WTC11 (cell line): ENCODE measurements around the gene GRK2. TPM values are rescaled to one million over a fixed set of nuclear protein-coding genes. Genes with fewer than 3 reads are reported as not detected.

ENCODE experiments used
- ATAC-seq: fragments of 200-7000 bp; cut with Tn5 transposase; 2 replicates; pipeline ENCODE4 v1.10.0; 2021; ENCODE audit warnings: mild to moderate bottlenecking, moderate library complexity
- CTCF ChIA-PET: fragments of 300-600 bp; sonication (Branson Sonifier 250); formaldehyde crosslinking; loops from one replicate; lab custom pipeline; 2021; ENCODE audit warnings: antibody characterized with exemption; lab: Charles Lee
- POLR2A ChIA-PET: fragments of 350-600 bp; sonication (Branson Sonifier 250); formaldehyde crosslinking; loops from one replicate; lab custom pipeline; 2021; ENCODE audit warnings: antibody characterized with exemption; lab: Charles Lee
- DNase-seq: peaks from one replicate; pipeline ENCODE4 v3.0.0; 2021; ENCODE audit warnings: low spot score
- H3K27ac Mint-ChIP-seq: 2 replicates; pipeline ENCODE4 v1.8.0; 2021; ENCODE audit warnings: mixed read lengths
- H3K27me3 Mint-ChIP-seq: 2 replicates; pipeline ENCODE4 v1.8.0; 2021; ENCODE audit warnings: low read depth, mild to moderate bottlenecking, moderate library complexity, mixed read lengths
- H3K36me3 Mint-ChIP-seq: 2 replicates; pipeline ENCODE4 v1.8.0; 2021; ENCODE audit warnings: mixed read lengths
- H3K4me1 Mint-ChIP-seq: 2 replicates; pipeline ENCODE4 v1.8.0; 2022; ENCODE audit warnings: mixed read lengths
- H3K4me3 Mint-ChIP-seq: 2 replicates; pipeline ENCODE4 v1.8.0; 2021; ENCODE audit warnings: mild to moderate bottlenecking, moderate library complexity, mixed read lengths
- H3K9me3 Mint-ChIP-seq: 2 replicates; pipeline ENCODE4 v1.8.0; 2021; ENCODE audit warnings: mixed read lengths
- ATF1 ChIP-seq: sonication (generic); formaldehyde crosslinking; IDR thresholded peaks from 2 replicates; pipeline ENCODE4 v1.8.1; 2023; ENCODE audit warnings: mild to moderate bottlenecking, moderate library complexity, missing genetic modification reagents
- CDX4 ChIP-seq: fragments of 250-450 bp; sonication (Bioruptor Pico); IDR thresholded peaks from 2 replicates; pipeline ENCODE4 v1.9.0; 2021; ENCODE audit warnings: moderate library complexity, mild to moderate bottlenecking, inconsistent platforms, borderline replicate concordance
- E2F5 ChIP-seq: sonication (generic); formaldehyde crosslinking; IDR thresholded peaks from 2 replicates; pipeline ENCODE4 v1.8.1; 2022; ENCODE audit warnings: mild to moderate bottlenecking, moderate library complexity, missing genetic modification reagents
- ERG ChIP-seq: fragments of 250-450 bp; sonication (Bioruptor Pico); IDR thresholded peaks from 2 replicates; pipeline ENCODE4 v1.8.0; 2021; ENCODE audit warnings: mild to moderate bottlenecking
- FOXJ3 ChIP-seq: sonication (generic); formaldehyde crosslinking; IDR thresholded peaks from 2 replicates; pipeline ENCODE4 v1.9.0; 2021; ENCODE audit warnings: missing genetic modification reagents, mild to moderate bottlenecking, borderline replicate concordance
- GRHL2 ChIP-seq: fragments of 250-450 bp; sonication (Bioruptor Pico); IDR thresholded peaks from 2 replicates; pipeline ENCODE4 v1.8.0; 2022; ENCODE audit warnings: mild to moderate bottlenecking, moderate library complexity; ENCODE audit not compliant: insufficient replicate concordance, severe bottlenecking
- HMGXB4 ChIP-seq: sonication (generic); formaldehyde crosslinking; IDR thresholded peaks from 2 replicates; pipeline ENCODE4 v1.8.1; 2023; ENCODE audit warnings: mild to moderate bottlenecking, moderate library complexity, missing genetic modification reagents
- MXD4 ChIP-seq: fragments of 250-450 bp; sonication (Bioruptor Pico); IDR thresholded peaks from 2 replicates; pipeline ENCODE4 v1.8.0; 2021; ENCODE audit warnings: mild to moderate bottlenecking, moderate library complexity, borderline replicate concordance
- OVOL2 ChIP-seq: fragments of 250-450 bp; sonication (Bioruptor Pico); IDR thresholded peaks from 2 replicates; pipeline ENCODE4 v1.9.0; 2021; ENCODE audit warnings: mild to moderate bottlenecking, borderline replicate concordance
- PRDM15 ChIP-seq: sonication (generic); formaldehyde crosslinking; IDR thresholded peaks from 2 replicates; pipeline ENCODE4 v1.8.0; 2022; ENCODE audit warnings: missing genetic modification reagents
- STAT6 ChIP-seq: sonication (generic); formaldehyde crosslinking; conservative IDR thresholded peaks from 2 replicates; pipeline ENCODE4 v1.8.1; 2023; ENCODE audit warnings: mild to moderate bottlenecking, low read depth, missing genetic modification reagents, moderate library complexity
- ZNF317 ChIP-seq: sonication (generic); formaldehyde crosslinking; IDR thresholded peaks from 2 replicates; pipeline ENCODE4 v1.8.1; 2023; ENCODE audit warnings: low read depth, mild to moderate bottlenecking, moderate library complexity, missing genetic modification reagents, borderline replicate concordance
- ZNF396 ChIP-seq: fragments of 250-450 bp; sonication (Bioruptor Pico); IDR thresholded peaks from 2 replicates; pipeline ENCODE4 v1.8.0; 2021; ENCODE audit warnings: mild to moderate bottlenecking, moderate library complexity, borderline replicate concordance
- ZNF425 ChIP-seq: fragments of 250-450 bp; sonication (Bioruptor Pico); conservative IDR thresholded peaks from 2 replicates; pipeline ENCODE4 v1.9.0; 2021; ENCODE audit warnings: mild to moderate bottlenecking
- ZSCAN18 ChIP-seq: fragments of 250-450 bp; sonication (Bioruptor Pico); IDR thresholded peaks from 2 replicates; pipeline ENCODE4 v2.1.2; 2022; ENCODE audit warnings: mild to moderate bottlenecking, moderate library complexity
- total RNA-seq: library from RNA; stranded (reverse); gene quantifications from 3 replicates; pipeline ENCODE4 v1.2.3, GENCODE V29; 2021

Gene GRK2
- total RNA-seq, 1 experiment from 2014 or later: 68.1 TPM

GRCh38 chr11:67285541-67286498 lies 19.5 kb downstream of the GRK2 start (continued):
- TF ChIP-seq HMGXB4 (CRISPR knock-in tag): no peak
- no peak for TF ChIP-seq ZNF425 (CRISPR knock-in tag)
- TF ChIP-seq GRHL2: no peak
- TF ChIP-seq ZNF317: no peak

- ChIA-PET POLR2A (interaction anchor here (0.6 to 1.5 kb wide), 2 partner anchors 47 to 157 kb away, joined by 3 to 4 read pairs; partner anchors contain the start of gene CORO1B), CTCF (interaction anchor here (0.7 to 1.4 kb wide), 6 partner anchors 9 to 115 kb away, joined by 3 to 7 read pairs (median 5); partner anchors contain the start of genes PPP1CA and SSH3)
- H3K27ac Mint-ChIP-seq: peak overlapping the region; percentile 95
- DNase-seq: no peak
- H3K9me3 Mint-ChIP-seq: no peaks in the 10 kb centered on the region
- peak overlapping the region; percentile 66 for H3K4me3 Mint-ChIP-seq
- H3K4me1 Mint-ChIP-seq: peaks cover 15% of the 10 kb centered on the region
- no peak for ATAC-seq
- peaks cover 9% of the 10 kb centered on the region; the same call in 1 of the 2 replicates for H3K36me3 Mint-ChIP-seq
- no peaks in the 10 kb centered on the region for H3K27me3 Mint-ChIP-seq
- TF ChIP-seq ATF1 (CRISPR knock-in tag): no peak
- TF ChIP-seq PRDM15: no peak
- no peak for TF ChIP-seq ZNF396 (CRISPR knock-in tag)
- no peak for TF ChIP-seq ERG (CRISPR knock-in tag)
- no peak for TF ChIP-seq E2F5 (CRISPR knock-in tag)
- TF ChIP-seq ZSCAN18 (CRISPR knock-in tag): no peak
- TF ChIP-seq FOXJ3 (CRISPR knock-in tag): no peak
- no peak for TF ChIP-seq STAT6
- TF ChIP-seq MXD4 (CRISPR knock-in tag): no peak
- TF ChIP-seq CDX4 (CRISPR knock-in tag): no peak
- no peak for TF ChIP-seq OVOL2 (CRISPR knock-in tag)
Measured at GRCh38 chr11:67286621-67287333, 20.5 kb downstream of the GRK2 start.
